Transverse colon (tissue), 3 donors: ENCODE measurements around the gene MB.

Experiments used
- POLR2A ChIP-seq: fragments of 450-650 bp; IDR thresholded peaks from one replicate; pipeline ENCODE4 v1.6.1; 2016; ENCODE audit warnings: antibody characterized with exemption, mild to moderate bottlenecking, moderate library complexity
- TF ChIP-seq, protein P1 (sequence below), 5 experiments: fragments of 200-600 bp in 3 of 5; fragments of 450-650 bp in 2 of 5; sonication (generic) in 3 of 5; IDR thresholded peaks; 1 replicate in 2 of 5; 2 replicates in 3 of 5; pipeline ENCODE4 v1.5.1; 2016 to 2017; ENCODE audit warnings: antibody characterized with exemption in 5 of 5, inconsistent platforms in 3 of 5, mild to moderate bottlenecking in 2 of 5, moderate library complexity in 1 of 5

- TF ChIP-seq, protein P1, sequence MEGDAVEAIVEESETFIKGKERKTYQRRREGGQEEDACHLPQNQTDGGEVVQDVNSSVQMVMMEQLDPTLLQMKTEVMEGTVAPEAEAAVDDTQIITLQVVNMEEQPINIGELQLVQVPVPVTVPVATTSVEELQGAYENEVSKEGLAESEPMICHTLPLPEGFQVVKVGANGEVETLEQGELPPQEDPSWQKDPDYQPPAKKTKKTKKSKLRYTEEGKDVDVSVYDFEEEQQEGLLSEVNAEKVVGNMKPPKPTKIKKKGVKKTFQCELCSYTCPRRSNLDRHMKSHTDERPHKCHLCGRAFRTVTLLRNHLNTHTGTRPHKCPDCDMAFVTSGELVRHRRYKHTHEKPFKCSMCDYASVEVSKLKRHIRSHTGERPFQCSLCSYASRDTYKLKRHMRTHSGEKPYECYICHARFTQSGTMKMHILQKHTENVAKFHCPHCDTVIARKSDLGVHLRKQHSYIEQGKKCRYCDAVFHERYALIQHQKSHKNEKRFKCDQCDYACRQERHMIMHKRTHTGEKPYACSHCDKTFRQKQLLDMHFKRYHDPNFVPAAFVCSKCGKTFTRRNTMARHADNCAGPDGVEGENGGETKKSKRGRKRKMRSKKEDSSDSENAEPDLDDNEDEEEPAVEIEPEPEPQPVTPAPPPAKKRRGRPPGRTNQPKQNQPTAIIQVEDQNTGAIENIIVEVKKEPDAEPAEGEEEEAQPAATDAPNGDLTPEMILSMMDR (IDR thresholded peaks at IDR 0.05) = no peak
- TF ChIP-seq POLR2A = no peak
Measured at GRCh38 chr22:35663371-35663770, 46.2 kb upstream of the MB start.
